DMS79 treated with DMSO at 0.1 percent for 48 hours (cell line): ENCODE data around the gene SPI1.

Source experiments
- DNase-seq: peaks from one replicate; lab custom pipeline; 2025; lab: John Stamatoyannopoulos, UW

The SPI1 gene

GRCh38 chr11:47357985-47358730 is 20.2 kb downstream of the SPI1 start:
- DNase-seq: no peak

- no peak for DNase-seq
These were observed 21.4 kb downstream of the SPI1 start for GRCh38 chr11:47356998-47357329.

GRCh38 chr11:47356129-47356997 is 22.0 kb downstream of the SPI1 start:
- no peak for DNase-seq

- DNase-seq: peak; percentile 93
These were observed 22.8 kb downstream of the SPI1 start for GRCh38 chr11:47355283-47356128.

GRCh38 chr11:47354913-47355282 is 23.4 kb downstream of the SPI1 start:
- no peak for DNase-seq

- DNase-seq: no peak
These were observed 24.2 kb downstream of the SPI1 start for GRCh38 chr11:47353978-47354774.

GRCh38 chr11:47352556-47352955 is 25.8 kb downstream of the SPI1 start, which contains the start of gene MYBPC3:
Gene MYBPC3 (minus strand): TSS chr11:47352702. CDS start chr11:47352647, 55 bp downstream.
- DNase-seq: no peak

GRCh38 chr11:47351156-47352126 is 26.9 kb downstream of the SPI1 start:
- no peak for DNase-seq

- DNase-seq: no peak
These were observed 28.0 kb downstream of the SPI1 start for GRCh38 chr11:47350315-47350714.

- DNase-seq: no peak
These were observed 28.7 kb downstream of the SPI1 start for GRCh38 chr11:47349521-47350095.

GRCh38 chr11:47348859-47349258 is 29.5 kb downstream of the SPI1 start:
- no peak for DNase-seq

GRCh38 chr11:47348131-47348802 is 30.1 kb downstream of the SPI1 start:
- DNase-seq: no peak

- DNase-seq: no peak
These were observed 31.2 kb downstream of the SPI1 start for GRCh38 chr11:47347137-47347536.

GRCh38 chr11:47345890-47346563 is 32.3 kb downstream of the SPI1 start:
- DNase-seq: no peak

- no peak for DNase-seq
These were observed 35.5 kb downstream of the SPI1 start for GRCh38 chr11:47342854-47343253.

GRCh38 chr11:47342036-47342803 is 36.1 kb downstream of the SPI1 start:
- DNase-seq: no peak

- DNase-seq: no peak
These were observed 37.2 kb downstream of the SPI1 start for GRCh38 chr11:47340980-47341775.
